GM20431 (cell line): ENCODE measurements around the gene KLHL14.

Source experiments
- in situ Hi-C: fragments of 300-500 bp; cut with MseI, MboI; formaldehyde crosslinking; loops from one replicate; pipeline ENCODE4 v1.15.0; 2020; ENCODE audit warnings: low sequenced_read_pairs; ENCODE audit not compliant: unreplicated experiment

Gene KLHL14

GRCh38 chr18:32770666-32771168 lies 2.1 kb downstream of the KLHL14 start:
- in situ Hi-C loops, result no loop called here

DNA sequence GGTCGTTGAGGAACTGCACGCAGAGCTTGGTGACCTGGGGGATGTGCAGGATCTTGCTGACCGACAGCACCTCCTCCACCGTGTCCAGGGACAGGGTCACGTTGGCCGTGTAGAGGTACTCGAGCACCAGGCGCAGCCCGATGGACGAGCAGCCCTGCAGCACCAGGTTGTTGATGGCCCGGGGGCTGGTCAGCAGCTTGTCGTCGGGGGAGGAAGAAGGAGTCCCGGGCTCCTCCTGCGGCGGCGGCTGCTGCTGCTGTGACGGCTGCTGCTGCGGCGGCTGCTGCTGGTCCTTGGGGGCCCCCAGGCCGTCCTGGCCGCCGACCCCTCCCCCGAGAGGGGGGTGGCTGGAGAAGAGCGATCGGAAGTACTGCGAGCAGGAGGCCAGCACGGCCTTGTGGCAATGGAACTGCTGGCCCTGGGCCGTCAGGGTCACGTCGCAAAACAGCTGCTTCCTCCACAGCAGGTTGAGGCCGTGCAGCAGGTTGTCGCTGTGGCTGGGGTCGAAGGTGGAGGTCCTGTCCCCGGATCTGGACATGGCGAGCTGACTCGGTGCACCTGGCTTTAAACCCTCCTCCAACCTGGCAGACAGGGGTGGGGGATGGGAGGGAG lies 2.7 kb downstream of the KLHL14 start:
- in situ Hi-C loops, result no loop called here

- in situ Hi-C loops, result no loop called here
Measured at GRCh38 chr18:32769586-32770053, 3.2 kb downstream of the KLHL14 start.

- in situ Hi-C loops, result no loop called here
Measured at GRCh38 chr18:32769071-32769585, 3.7 kb downstream of the KLHL14 start.

DNA sequence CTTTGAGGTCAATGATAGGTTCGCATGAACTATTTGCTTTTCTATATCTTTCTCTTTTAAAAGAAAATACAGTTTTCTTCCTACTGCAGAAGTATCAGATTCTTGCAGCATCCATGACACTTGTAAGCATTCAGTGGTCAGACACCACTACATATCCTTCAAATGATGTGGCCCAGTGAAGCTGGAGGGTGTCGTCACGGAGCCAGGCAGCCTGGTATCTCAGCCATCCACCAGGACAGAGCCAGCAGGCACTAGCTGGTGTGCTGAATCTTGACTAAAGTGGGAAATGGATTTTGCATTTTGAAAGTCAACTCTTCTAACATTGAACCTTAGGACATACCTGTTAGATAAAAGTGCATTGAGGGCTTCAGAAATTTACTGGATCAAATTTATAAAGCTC lies 5.4 kb downstream of the KLHL14 start:
- in situ Hi-C loops, result no loop called here

GRCh38 chr18:32764611-32765244 lies 8.1 kb downstream of the KLHL14 start:
- in situ Hi-C loops, result no loop called here

DNA sequence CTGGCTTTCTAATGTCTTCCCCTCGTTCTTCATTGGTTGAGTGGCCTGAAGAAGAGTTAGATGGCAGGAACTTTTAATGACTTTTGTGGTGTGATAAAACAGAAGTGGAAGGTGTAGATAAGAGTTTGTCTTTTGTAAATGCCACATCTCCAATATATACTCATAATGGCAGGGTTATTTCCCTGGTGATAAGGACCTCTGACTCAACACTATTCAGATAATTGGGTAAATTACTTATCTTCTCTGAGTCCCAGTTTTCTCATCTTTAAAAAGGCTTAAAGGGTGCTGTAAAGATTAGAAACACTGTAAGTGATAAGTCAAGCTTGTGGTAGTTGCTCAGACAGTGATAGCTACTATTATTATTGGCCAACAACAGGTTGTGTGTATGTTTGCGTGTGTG lies 9.5 kb downstream of the KLHL14 start:
- in situ Hi-C loops, result no loop called here

- in situ Hi-C loops, result no loop called here
Measured at GRCh38 chr18:32761231-32761630, 11.6 kb downstream of the KLHL14 start.

- in situ Hi-C loops, result no loop called here
Measured at GRCh38 chr18:32760391-32760790, 12.4 kb downstream of the KLHL14 start.

- in situ Hi-C loops, result no loop called here
Measured at GRCh38 chr18:32759611-32760167, 13.1 kb downstream of the KLHL14 start.

DNA sequence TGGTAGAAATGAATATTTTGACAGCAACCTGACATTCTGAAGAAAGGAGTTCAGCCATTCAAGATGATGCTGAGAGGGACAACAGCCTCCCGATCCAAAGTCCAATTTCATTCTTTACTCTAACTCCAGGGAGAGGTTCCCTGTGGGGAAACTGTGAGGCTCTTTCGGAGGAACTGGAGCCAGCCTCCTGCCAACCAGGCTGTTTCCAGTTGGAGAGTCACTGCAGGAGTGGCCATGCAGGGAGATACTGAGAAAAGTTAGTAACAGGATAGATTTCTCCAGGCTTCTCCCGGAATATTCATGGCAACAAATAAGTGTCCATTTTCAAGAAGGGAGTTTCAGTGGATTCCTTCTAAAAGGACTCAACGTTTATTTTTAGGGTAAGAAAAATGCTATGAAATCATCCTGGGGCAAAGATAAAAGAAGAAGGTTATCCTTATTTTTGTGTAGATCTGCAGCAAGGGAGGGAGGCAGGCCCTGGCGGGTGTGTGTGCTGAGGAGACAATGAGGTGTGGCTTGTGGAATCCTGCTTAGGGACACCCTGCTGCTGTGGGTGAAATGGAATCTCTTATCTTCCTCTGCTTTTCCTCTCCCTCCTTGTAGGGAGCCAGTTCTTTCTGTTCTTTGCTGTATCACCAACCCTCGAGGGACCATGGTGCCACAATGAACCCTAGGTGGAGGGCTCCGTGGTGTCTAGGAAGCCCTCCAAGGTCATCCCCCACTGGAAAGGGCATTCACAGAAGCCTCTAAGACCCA lies 18.1 kb downstream of the KLHL14 start:
- in situ Hi-C loops, result no loop called here

GRCh38 chr18:32753656-32754260 lies 19.1 kb downstream of the KLHL14 start:
- in situ Hi-C loops, result no loop called here

- in situ Hi-C loops, result no loop called here
Measured at GRCh38 chr18:32750328-32750727, 22.5 kb downstream of the KLHL14 start.

GRCh38 chr18:32749809-32750208 lies 23.0 kb downstream of the KLHL14 start:
- in situ Hi-C loops, result no loop called here

- in situ Hi-C loops, result no loop called here
Measured at GRCh38 chr18:32742579-32742978, 30.2 kb downstream of the KLHL14 start.

DNA sequence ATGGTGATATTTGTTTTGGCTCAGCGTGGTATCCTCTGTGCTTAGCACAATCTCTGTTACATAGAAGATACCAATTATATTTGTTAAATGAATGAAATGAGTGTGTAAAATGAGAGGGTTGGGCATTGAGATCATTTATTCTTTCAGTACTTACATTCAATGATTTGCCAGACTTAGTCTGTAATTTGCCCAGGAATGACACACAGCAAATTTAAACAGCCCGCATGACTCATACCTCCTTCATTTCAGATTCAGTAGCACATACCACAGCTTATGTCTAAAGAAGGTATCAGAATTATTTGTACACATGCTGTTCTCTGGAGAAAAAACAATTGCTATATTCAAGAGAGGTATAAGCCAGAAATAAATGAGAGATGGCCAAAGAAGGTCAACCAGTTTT lies 37.0 kb downstream of the KLHL14 start:
- in situ Hi-C loops, result no loop called here

DNA sequence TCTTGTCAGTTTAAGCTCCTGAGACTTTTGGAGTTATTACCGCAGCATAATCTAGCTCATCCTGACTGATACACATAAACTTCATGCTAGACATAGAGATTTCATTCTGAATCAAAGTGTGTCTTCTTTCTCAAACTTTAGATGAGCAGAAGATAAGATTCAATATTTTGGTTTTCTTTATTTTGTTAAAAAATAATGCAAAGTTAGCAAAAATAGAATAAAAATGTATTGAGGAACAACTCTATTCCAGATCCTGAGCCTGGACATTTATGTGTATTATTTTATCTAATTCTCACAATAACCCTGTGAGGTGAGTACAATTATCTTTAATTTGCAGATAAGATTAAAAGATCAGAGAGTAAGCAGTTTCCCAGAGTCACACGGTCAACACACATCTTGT lies 38.4 kb downstream of the KLHL14 start:
- in situ Hi-C loops, result no loop called here

DNA sequence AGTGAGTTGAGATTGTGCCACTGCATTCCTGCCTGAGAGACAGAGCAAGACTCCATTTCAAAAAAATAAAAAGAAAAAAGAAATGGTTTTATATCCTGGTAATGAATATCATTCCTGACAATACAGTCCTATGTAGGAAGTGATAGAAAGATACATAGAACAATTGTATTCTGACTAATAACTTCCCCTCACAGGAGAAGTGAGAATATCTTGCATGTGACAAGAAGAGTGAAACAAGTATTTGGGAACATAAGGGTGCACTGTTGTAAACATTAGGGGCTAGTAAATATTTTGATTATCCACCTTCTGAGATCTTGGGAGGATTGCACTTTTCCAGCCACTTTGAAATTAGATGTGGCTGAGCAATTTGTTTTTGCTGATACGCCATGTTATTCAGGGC lies 40.7 kb downstream of the KLHL14 start:
- in situ Hi-C loops, result no loop called here

- in situ Hi-C loops, result no loop called here
Measured at GRCh38 chr18:32730620-32731091, 42.2 kb downstream of the KLHL14 start.

- in situ Hi-C loops, result no loop called here
Measured at GRCh38 chr18:32730068-32730467, 42.8 kb downstream of the KLHL14 start.
